Activated T-cell treated with anti-CD3 and anti-CD28 coated beads for 4 hours (primary cell): Measurements from ENCODE around the gene CPXM2.

Experiments used
- DNase-seq: peaks from one replicate; pipeline ENCODE4 v3.0.0-alpha.2; 2020

Gene CPXM2

GRCh38 chr10:123726836-123727235 is 164.8 kb downstream of the CPXM2 start:
- no peak for DNase-seq

- DNase-seq, result no peak
These were observed 165.2 kb downstream of the CPXM2 start for GRCh38 chr10:123726381-123726780.

GRCh38 chr10:123724747-123725146 is 166.9 kb downstream of the CPXM2 start:
- no peak for DNase-seq

GRCh38 chr10:123722351-123722750 is 169.3 kb downstream of the CPXM2 start:
- no peak for DNase-seq

- no peak for DNase-seq
These were observed 170.1 kb downstream of the CPXM2 start for GRCh38 chr10:123721441-123722049.

GRCh38 chr10:123720536-123720935 is 171.1 kb downstream of the CPXM2 start:
- DNase-seq, result no peak

- no peak for DNase-seq
These were observed 173.0 kb downstream of the CPXM2 start for GRCh38 chr10:123718544-123719060.

- DNase-seq, result no peak
These were observed 174.3 kb downstream of the CPXM2 start for GRCh38 chr10:123717336-123717735.

GRCh38 chr10:123715546-123715945 is 176.1 kb downstream of the CPXM2 start:
- DNase-seq, result no peak

- DNase-seq, result no peak
These were observed 185.4 kb downstream of the CPXM2 start for GRCh38 chr10:123706236-123706635.

- DNase-seq, result no peak
These were observed 186.8 kb downstream of the CPXM2 start for GRCh38 chr10:123704812-123705211.

- DNase-seq, result no peak
These were observed 187.5 kb downstream of the CPXM2 start for GRCh38 chr10:123704076-123704475.

- DNase-seq, result no peak
These were observed 188.3 kb downstream of the CPXM2 start for GRCh38 chr10:123703195-123703790.
